ENCODE measurements around the gene XYLT1.

DNA sequence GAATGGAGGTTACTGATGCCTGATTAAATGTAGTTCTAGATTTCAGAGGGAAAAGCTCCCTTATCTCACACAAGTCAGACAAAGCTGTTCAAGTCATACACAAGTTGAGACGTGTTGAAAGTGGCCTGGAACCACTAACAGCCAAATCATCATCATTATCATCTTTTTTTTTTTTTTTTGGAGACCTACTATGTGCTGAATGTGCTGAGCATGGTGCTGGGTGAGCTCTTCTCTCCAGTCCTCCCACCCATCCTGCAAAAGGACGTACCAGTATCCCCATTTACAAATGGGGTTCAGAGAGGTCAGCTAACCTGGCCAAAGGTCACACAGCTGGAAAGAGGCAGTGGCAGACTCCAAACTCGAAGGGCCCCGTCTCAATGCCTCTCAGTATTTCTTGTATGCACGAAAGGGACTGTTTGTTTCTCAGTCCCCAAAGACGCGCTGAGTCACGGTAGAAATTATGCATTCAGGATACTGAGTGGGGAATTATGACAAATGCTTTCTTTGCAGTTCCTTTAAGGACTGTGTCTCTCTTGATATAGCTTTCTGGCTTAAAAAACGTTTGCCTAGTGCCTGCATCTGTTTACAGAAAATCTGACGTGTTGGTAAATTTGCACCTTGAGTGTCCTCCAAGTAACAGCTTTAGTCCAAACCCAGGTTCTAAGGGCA lies 235.5 kb downstream of the XYLT1 start:
- TF ChIP-seq, protein P1, sequence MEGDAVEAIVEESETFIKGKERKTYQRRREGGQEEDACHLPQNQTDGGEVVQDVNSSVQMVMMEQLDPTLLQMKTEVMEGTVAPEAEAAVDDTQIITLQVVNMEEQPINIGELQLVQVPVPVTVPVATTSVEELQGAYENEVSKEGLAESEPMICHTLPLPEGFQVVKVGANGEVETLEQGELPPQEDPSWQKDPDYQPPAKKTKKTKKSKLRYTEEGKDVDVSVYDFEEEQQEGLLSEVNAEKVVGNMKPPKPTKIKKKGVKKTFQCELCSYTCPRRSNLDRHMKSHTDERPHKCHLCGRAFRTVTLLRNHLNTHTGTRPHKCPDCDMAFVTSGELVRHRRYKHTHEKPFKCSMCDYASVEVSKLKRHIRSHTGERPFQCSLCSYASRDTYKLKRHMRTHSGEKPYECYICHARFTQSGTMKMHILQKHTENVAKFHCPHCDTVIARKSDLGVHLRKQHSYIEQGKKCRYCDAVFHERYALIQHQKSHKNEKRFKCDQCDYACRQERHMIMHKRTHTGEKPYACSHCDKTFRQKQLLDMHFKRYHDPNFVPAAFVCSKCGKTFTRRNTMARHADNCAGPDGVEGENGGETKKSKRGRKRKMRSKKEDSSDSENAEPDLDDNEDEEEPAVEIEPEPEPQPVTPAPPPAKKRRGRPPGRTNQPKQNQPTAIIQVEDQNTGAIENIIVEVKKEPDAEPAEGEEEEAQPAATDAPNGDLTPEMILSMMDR (IDR thresholded peaks at IDR 0.05) = no peak
- TF ChIP-seq POLR2A (IDR thresholded peaks at IDR 0.05) = no peak

All from vagina (tissue), 2 donors.